CD4-positive, alpha-beta T cell treated with Interferon alpha-2 for 1 hour (primary cell): ENCODE measurements around the gene OTOP2.
A peak's percentile ranks its signal among the peaks of the same experiment; 100 is the strongest.
"Not testable (repeated sequence)": the region's sequence is repeated elsewhere in the genome, so short reads cannot be mapped to it uniquely, and the experiment has no call there.

ENCODE experiments used
- DNase-seq, 2 donors: peaks; one replicate each; pipeline ENCODE4 v3.0.0-alpha.2; 2020 to 2022

OTOP2 gene

DNA sequence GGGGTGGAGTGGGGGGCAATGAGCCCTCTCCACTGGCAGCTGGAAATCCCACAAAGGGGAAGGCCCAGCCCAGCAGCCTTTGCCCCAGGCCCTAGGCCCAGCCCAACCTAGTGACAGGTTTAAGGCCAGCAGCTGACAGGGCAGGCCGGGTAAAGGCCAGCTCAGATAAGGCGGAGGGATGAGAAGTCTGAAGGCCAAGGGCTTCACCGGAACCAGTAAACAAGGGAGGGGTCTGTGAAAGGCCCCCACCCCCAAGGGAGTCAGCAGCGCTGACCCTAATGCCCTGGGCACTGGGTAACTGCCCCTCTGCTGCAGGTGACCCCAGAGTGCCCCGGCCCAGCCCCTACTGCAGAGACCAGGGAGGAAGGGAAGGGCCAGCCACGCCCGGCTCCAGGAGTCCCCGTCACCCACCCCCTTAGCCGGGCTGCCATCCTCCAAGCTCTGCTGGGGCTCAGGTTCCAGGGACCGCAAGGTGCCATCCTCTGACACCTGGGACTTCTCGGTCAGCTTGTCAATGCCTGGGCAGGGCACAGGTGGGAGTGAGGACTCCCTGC, 29.1 kb downstream of the OTOP2 start:
- no peak for DNase-seq

- DNase-seq: no peak
Measured at GRCh38 chr17:74954115-74954514, 30.0 kb downstream of the OTOP2 start.

DNA sequence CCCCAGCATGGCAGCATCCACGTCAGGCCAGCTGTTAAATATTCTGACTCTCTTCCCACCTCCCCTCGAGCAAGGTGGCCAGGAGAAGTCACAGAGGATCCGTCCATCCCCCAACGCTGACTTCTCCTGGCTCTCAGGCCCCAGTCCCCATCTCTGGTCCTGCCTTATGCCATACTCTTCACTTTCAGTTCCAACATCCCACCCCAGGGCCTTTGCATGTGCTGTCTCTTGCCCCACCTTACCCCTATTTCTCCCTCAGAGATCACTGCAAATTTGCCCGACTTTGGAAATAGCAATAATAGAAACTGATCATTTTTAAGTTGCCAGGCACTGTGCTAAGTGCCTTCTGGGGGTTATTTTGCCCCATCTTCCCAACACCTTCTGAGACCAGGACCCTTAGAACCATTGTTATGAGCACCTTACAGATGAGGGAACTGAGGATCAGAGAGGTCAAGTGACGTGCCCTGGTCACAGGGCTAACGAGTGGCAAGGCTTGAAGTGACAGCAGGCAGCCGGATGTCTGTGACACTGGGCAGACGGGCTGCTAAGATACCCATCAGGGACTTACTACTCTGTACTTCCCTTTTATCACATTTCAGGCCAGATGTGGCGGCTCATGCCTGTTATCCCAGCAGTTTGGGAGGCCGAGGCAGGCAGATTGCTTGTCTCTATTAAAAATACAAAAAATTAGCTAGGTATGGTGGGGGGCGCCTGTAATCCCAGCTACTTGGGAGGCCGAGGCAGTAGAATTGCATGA, 30.8 kb downstream of the OTOP2 start:
- no peak for DNase-seq

DNA sequence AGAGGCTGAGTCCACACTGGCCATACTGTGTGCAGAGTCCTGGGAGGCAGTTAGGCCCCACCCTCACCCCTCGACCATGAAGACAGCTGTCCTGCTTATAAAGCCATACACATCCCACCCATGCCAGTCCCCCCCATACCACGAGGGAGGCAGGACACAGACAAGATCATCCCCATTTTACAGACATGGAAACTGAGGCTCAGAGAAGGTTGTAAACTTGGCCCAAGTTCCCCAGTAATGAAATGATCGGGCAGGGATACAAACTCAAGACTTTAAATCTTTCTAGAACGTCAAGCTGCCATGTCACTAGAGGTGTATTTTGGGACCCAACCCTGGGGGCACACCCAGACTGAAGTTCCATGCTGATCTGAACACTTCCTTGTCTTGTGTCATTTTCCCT, 32.0 kb downstream of the OTOP2 start:
- DNase-seq: no peak

DNA sequence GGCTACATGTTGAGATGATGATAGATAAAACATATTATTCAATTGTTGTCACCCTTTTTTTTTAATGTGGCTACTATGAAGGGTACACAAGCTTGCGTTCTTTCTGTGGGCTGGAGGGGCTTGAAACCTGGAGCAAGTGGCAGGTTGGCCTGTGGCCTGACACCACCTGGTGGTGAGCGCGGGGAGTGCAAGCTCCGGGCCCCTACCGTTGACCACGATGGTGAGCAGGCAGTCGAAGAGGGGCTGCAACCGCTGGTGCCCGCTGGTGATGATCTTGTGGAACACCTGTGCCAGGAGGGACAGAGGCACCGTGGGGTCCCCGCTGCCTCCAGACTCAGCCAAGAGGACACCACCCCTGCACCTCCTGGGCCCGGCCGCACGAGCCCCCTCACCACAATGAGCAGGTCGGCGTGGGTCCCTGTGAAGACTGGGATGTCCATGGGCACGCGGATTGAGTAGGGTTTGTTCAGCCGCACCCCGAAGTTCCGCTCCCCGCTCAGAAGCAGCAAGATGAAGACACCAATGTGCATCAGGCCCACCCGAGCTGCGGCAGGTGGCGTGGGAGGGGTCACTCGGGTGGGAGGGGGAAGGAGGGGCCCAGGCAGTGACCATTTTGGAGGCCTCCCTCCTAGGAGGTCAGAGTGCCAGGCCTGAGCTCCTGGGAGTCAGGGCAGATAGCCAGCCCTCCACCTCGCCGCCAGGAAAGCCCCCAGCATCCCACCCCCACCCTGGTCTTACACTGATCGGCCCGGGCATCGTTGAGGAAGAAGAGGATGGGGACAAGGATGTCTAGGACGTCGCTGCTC, 34.1 kb downstream of the OTOP2 start:
- peak; percentile 67 to 77 for DNase-seq

DNA sequence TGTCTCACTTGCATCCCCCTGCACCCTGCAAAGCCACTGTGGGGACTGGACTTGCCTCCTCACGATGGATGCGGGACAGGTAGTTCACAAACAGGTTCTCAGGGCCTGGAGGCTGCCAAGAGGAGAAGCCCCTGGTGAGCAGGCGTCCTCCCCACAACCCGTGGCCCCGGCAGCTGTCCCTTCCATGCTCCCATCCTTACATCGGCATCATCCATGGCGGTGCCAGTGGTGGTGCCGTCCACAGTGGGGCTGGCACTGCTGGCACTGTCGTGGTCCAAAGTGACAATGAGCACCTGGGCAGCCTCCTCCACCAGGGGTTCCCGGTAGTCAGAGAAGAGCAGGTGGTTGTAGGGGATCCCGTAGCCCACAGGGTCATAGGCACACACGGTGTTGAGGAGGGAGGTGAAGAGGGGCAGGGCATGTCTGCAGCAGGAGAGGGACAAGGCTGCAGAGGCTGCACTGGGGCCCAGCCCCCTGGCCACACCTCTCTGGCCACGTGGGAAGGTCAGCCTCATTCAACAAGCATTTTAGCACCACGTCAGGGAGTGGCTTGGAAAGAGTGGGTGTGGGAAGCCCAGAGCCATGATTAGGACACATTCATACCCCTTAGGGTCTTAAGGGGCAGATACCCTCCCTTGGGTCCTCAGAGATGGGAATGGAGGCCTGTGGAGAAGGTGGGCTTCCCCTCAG, 35.9 kb downstream of the OTOP2 start:
- no peak for DNase-seq

DNA sequence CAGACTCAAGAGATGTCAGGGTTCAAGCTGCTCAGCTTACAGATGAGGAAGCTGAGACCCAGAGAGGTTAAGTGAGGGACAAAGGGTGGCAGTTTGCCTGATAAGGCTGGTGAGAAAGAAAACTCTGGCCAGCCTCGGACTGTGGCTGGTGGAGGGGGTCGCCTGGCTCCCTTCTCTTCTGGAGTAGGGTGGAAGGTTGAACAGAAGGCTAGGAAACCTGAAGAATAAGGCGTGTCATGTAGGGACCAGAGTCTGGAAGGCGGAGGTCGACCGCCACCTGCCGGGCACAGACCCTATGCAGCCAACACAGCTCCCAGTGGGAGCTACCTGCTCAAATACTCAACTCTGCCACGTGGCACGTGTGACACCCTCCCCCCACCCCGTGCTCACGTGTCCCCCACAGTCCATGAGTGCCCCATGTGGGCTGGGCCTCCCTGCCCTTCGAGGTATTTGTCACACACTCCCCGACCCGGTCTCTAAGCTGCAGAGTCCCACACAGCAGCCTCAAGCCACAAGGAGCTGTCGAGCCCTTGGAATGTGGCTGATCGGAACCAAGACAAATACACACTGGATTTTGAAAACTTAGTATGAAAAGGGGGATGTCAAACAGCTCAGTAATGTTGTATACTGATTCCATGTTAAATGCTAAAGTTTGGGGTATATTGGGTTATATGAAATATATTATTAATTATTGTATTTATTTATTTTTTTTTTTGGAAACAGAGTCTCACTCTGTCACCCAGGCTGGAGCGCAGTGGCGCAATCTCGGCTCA, 36.7 kb downstream of the OTOP2 start:
- DNase-seq: peak; percentile 39 to 63

DNA sequence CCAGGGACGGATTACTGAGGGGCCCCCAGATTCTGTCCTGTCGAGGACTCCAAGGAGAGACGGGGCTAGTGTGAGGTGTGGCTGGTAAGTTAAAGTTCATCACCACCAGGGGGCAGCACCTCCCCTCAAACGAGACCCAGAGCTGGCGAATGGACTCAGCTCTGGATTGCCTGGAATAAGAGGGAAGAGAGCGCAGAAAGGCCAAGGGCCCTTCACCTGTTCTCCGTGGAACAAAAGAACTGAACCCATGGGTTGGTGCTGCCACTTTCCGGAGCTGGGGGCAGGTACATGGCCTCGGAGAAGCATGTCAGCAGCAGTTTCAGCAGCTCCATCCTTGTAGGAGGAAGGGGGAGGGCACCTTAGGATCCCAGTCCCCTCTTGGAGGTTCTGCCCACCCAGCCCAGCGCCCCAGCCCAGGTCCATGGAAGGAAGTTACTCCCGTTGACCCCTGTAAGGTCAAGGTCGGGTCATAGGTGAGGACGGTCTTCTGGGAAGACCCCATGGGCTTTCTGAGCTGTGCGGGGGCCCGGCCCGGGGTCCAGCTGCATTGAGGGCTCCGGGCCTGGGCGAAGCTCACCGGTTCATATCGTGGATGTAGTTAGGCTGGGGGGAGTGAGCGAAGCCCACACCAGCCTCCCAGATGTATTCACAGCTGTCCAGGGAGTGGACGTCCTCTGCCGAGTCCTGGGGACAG, 37.7 kb downstream of the OTOP2 start:
- peak; percentile 81 to 84 for DNase-seq

DNA sequence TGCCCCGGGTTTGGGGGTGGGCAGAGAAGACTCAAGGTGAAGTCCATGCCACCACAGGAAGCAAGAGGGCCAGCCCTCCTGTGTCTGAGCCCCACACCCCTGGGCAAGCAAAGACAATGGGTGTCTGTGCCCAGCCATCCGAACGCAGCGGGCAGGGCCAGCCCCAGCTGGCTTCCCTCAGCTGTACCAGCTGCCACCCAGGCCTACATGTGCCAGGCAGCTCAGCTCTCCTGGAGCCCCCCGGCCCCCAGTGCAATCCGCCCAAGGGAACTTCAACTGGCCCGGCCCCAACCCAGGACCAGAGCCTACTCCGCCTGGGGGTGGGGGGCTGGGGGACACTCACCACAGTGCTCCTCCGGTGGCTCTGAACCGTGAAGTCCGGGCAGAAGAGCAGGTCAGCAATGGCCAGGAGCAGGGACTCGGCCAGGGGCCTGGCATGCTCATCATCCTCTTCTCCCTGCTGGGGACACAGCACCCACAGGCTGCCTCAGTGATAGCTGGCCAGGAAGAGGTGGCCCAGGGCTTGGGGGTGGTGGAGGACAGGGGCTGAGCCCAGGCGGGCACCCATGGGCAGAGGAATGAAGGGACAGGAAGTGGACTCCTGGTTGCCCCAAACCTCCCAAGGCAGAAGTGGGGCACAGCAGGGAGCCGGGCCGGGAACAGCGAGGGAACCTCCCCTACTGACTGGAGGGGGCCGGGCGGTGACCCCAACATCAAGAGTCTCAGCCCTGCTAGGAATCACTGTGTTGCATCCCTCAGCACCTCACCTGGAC, 38.7 kb downstream of the OTOP2 start:
- DNase-seq: no peak

- no peak for DNase-seq
Measured at GRCh38 chr17:74963656-74964055, 39.6 kb downstream of the OTOP2 start.

- DNase-seq: no peak
Measured at GRCh38 chr17:74964246-74964761, 40.2 kb downstream of the OTOP2 start.

DNA sequence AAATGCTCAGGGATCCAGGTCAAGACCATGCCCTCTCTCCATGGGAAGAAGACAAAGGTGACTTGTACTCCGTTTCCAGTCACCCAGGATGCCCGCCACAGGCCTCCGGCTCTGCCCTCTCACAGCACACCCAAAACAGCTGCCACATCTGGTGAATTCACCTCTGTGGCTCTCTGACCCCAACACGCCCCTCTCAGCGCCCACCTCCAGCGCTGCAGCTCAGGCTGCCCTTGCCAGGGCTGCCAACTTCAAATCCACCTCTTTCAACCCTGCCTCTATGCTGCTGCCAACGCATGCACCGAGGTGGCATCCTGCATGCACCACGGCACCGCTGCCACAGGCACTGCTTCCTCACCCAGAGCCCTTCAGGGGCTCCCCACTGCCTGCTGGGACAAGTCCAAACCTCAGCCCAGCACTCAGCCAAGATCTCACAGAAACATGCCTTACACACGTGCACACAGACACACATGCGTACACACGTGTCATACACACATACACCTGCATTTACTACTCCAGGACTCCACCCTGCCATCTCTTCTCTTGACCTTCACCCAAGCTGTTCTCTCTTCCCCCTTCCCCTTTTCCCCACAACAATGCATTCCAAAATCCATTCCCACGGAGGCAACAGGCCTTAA, 41.0 kb downstream of the OTOP2 start:
- DNase-seq: no peak

- DNase-seq: no peak
Measured at GRCh38 chr17:74968361-74968780, 44.3 kb downstream of the OTOP2 start.

DNA sequence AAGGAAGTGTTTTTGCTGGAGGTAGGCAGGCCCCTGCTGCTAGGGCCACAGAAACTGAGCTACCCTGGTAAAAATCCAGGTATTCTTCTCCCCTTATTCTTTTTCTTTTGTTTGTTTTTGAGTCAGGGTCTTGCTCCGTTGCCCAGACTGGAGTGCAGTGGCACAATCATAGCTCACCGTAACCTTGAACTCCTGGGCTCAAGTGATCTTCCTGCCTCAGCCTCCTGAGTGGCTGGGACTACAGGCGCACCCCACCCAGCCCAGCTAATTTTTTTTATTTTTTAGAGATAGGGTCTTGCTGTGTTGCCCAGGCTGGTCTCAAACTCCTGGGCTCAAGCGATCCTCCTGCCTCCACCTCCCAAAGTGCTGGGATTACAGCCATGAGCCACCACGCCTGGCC, 45.4 kb downstream of the OTOP2 start:
- not testable (repeated sequence) for DNase-seq

DNA sequence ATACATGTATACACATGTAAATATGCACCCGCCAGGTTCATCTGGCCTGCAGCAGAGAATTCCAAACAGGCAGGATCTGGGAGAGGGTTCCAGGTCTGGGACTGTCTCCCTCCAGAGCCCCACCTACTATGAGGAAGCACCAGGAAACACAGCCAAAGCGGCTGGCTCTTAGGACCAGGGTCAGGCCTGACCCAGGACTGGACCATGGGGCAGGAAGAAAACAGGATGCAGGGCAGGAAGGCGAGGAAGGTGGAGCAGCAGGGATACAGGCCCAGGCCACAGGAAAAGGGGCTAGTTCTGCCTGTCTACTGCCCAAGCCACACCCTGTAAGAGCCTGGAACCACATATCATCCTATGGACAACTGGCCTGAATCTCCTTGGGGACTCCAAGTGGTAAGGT, 46.3 kb downstream of the OTOP2 start:
- DNase-seq: no peak

DNA sequence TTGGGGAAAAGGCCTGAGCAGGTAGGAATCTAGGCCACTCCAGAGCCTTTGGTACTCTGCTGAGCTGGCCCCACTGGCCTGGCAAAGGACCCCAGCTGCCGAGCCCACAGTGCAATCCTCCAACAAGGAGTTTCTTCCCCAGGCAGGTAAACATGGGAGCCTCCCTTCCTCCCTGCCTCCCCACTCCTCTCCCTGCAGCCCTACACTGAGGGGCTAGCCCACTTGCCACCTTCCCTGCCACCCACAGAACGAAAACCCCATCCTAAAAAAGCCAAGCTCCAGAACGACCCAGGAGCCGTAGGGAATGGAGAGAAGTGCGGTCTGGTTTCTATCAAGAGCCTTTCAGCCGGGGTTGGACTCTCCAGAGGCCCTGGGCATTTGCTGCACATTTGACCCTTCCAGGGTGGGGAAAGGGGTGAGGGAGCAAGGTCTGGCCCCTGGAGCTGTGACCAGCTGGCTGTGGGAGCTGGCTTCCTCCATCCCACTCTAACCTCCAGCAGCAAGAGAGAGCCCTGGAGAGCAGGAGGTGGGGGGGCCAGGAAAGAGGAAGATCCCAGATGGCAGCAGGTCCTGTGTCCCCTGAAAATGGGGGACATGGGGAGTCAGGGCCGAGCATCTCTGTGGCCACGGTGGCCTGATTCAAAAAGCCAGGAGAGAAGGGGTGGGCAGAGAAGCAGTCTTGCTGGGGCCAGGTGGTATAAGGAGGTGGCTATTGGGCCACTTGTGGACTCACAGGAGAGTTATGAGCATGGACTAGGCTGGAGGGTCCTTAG, 47.2 kb downstream of the OTOP2 start:
- no peak for DNase-seq

DNA sequence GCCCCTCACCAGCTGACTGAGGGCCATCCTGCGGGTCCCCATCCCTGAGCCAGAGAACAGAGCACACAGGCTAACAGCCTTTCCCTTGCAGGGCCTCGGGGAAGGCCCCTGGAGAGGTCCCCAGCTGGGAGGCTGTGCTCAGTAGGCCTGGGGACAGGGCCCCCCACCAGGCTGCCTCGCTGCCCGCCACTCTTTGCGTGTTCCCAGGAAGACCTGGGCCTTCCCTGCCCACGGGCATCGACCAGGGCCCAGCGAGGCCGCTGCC, 47.7 kb downstream of the OTOP2 start:
- no peak for DNase-seq

DNA sequence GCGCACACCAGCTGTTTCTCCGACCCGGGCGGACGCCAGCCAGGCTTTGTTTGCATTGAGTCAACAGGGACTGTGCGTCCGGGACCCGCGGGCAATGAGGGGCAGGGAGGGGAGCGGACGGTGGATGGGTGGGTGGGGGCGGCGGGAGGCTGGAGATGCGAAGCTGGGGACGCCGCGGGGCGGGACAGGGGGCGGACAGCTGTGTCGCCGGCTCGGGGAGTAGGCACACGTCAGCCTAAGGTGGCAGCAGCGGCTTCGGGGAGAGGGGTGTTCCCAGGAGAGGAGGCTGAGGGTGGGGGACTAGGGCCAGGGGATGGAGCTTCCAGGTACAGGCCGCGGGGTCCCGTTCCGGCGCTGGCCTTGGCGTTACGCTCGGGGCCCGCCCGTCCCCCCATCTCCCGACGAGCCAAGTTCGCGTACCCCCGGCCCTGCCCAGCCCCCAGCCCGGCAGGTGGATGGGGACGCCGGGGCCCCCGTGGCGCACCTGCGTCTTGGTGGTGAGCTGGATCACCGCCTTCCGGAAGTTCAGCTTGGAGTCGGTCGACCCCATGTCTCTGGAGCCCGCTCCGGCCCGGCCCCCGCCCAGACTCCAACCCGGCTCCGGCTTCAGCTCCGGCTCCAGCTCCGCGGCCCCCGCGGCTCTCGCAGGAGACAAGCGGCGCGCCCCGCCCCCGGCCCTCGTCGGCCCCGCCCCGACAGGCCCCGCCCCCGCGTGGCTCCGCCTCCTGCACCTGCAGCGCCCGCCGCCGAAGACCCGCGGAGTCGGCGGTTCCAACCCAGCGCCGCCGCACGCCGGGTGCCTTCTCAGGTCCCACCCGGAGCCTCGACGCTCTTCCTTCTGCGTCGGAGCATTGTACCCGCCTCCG, 48.3 kb downstream of the OTOP2 start, which contains the start of gene HID1:
Gene HID1, minus strand, starts transcription at position 653 of the 866 bp plus-strand sequence. Its CDS starts 103 bp downstream, at position 550.
- DNase-seq: peak; percentile 76 to 87

- no peak for DNase-seq
Measured at GRCh38 chr17:74972973-74973328, 48.9 kb downstream of the OTOP2 start.
